Skin of body (tissue), 2 donors: ENCODE results near the gene MYB. TPM values are rescaled to one million over a fixed set of nuclear protein-coding genes. Genes with fewer than 3 reads are reported as not detected.

Source experiments
- DNase-seq: peaks from one replicate; lab custom pipeline; 2025; lab: John Stamatoyannopoulos, UW
- total RNA-seq: library from RNA; depleted of rRNA; stranded (reverse); fragments of >200 nt; gene quantifications from one replicate; pipeline ENCODE4 v1.2.3, GENCODE V29; 2014

Gene MYB
- total RNA-seq, 1 donor from 2014 or later = 7.8 TPM

DNA sequence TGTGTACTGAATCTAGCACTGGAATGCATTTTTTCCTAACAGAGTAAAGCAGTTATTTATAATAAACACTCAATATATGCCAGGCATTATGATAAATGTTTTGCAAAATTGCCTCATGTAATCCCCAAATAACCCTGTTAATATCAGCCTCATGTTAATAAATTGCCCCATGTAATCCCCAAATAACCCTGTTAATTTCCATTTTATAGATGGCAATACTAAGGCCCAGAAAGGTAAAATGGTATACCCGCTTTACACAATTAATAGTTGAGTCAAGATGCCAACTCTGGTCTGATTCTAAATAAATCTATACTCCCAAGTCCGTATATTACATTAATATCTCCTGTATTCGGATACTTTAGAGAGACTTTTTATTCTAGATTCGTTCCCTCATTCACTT, 6.3 kb downstream of the MYB start:
- DNase-seq = no peak

DNA sequence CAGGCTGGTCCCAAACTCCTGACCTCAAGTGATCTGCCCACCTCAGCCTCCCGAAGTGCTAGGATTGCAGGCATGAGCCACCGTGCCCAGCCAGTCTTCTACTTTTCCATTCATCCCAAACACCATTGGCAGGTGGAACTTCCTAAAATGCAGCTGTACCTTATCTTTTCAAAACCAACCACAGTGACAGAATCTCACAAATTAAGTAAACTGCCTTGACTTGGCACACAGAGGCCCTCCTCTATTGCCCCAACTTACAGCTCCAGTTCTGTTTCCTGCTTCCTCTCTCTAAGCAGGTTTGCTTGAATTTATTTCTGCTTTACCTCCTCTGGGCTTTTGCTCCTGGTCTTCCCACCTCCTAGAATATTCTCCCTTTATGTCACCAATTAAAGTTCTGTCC, 7.6 kb downstream of the MYB start:
- no peak for DNase-seq

DNA sequence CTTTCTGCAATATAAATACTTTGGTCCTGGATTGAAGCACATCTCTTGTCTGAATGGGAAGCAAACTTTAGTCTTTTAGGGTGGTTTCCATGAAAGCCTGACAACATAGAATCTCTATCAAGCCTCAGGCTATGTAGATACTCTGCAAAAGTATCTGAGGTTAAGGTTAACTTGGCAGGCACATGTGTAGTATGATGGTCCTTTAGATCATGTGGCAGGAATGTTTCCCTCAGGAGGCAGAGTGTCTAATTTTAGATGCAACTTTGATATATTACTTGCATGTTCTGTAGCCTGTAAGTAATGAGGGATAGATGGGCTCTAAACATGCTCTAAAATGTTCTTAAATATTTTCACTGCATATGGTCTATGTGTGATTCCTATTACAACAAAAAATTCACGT, 8.2 kb downstream of the MYB start:
- DNase-seq = no peak

DNA sequence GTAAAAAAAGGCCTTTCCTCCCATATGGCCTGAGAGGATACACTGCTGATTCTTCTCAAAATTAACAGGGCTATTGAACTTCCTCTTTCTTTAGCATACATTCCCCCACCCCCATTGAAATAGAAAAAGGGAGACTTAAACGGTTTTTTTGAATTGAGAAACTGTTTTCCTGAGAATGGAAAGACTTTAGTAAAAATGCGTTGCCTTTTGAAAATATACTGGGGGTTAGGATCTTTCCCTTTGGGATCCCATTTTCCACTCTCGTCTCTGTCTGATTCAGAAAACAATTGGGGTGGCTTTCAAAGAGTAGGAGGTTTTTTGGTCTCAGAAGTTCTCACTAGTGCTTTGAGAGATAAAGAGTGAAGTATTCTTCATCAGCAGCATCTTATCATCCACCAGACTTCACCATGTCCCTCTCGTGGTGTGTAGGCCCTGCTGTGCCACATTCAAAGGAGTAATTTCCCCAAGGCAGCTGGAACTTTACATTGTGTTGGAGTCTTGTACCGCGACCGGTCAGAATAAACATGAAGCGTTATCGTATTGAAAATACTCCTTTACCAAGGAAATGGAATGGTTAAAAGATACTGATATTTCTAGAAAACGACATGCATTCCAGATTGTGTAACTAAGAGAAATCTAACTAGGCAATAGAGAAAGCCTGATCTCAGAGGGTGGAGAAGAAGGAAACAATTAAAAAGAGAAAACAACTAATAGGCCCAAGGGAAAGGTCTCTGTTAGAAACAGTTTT, 10.6 kb downstream of the MYB start:
- no peak for DNase-seq

DNA sequence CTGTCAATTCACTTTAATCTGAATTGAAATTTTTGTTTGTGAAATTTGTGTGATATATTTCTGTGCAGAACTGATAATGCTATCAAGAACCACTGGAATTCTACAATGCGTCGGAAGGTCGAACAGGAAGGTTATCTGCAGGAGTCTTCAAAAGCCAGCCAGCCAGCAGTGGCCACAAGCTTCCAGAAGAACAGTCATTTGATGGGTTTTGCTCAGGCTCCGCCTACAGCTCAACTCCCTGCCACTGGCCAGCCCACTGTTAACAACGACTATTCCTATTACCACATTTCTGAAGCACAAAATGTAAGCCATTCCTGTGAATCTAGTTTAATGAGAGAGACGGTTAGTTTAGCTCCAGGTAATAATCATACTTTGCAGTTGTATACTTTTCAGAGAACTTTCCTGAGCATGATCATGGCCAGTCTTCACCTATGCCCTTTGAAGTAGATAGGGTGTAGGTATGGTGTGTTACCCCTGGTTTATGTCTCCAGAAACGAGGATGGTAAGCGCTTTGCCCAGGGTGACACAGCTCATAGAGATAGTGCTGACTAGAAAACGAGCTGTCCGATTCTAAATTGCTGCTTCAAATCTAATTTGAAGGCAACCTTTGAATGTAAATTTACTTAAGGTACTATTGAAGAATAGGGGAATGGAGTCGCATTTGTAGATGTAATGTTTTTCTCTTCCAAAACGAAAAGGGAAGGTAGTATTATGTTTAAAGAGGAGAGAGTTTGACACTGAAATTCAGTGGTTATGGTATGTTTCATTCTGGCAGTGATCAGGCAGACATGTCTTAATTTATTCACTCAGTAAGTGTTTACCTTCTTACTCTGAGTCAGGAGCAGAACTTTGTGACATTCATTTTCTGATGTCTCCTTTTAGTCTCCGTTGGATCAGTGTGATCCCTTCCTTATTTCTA, 11.4 kb downstream of the MYB start:
- no peak for DNase-seq

DNA sequence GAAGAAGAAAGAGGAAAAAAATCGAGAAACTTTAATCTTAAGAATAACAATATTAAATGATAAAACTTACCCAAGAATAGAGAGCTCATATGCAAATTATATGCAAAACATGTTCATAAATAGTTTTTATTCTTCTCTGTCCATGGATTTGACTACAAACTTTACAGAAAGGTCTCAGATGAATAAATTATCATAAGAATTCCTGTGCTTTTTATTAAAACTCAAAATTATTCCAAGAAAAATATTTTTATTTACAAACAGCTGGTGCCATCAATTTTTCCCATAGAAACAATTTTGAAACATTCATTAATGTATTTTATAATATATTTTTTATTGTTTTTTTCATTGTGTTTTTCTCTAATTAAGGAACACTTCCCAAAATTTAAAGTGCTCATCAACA, 12.1 kb downstream of the MYB start:
- no peak for DNase-seq

DNA sequence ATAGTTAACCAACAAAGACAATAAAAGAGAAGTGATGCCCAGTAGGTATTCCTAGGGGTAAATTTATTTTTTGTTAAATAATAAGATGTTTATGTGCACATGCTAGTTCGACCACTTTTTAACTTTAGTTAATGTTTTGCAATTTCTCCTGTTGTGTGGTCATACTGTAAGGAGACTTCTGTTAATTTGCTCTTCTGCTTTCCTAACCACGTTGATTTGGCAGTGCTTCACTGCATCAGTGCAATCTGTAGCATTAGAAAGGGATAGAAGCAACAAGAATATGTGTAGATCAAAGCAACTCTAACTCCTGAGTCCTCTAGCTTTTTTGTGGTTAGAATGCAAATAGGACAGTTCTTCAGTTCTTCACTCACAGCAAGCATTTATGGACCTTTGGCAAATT, 13.9 kb downstream of the MYB start:
- no peak for DNase-seq

DNA sequence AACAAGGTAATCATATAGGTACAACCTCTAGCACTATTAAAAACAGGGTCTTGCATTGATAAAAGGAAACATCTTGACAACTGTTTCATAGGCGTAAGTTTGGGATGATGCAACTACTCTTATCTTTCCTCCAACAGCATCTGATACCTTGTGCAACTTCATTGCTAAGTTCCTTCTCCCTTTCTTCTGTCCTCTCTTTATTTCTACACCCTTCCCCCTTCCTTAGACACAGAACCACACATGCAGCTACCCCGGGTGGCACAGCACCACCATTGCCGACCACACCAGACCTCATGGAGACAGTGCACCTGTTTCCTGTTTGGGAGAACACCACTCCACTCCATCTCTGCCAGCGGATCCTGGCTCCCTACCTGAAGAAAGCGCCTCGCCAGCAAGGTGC, 14.4 kb downstream of the MYB start:
- DNase-seq = no peak

DNA sequence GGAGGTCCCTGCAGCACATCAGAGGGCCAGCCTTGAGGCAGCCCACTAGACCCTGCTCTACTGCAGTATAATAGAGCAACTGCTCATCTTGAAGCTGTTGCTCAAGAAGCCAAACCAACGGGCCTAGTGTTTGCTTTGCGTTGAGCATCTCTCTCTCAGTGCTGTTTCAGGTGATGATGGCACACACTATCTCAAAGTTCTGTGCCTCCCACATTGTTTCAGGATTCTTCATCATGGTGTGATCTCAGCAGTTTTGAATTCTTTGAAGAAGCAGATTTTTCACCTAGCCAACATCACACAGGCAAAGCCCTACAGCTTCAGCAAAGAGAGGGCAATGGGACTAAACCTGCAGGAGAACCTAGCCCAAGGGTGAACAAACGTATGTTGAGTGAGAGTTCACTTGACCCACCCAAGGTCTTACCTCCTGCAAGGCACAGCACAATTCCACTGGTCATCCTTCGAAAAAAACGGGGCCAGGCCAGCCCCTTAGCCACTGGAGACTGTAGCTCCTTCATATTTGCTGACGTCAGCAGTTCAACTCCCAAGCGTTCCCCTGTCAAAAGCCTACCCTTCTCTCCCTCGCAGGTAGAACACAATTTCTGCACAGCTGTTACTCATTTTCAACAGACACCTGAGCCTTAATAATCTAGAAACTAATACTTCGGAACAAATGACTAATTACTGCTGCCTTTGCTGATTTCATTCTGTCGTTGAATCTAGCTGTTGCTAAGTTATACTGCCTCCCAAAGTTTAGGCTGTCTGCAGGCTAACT, 15.8 kb downstream of the MYB start:
- DNase-seq = no peak

DNA sequence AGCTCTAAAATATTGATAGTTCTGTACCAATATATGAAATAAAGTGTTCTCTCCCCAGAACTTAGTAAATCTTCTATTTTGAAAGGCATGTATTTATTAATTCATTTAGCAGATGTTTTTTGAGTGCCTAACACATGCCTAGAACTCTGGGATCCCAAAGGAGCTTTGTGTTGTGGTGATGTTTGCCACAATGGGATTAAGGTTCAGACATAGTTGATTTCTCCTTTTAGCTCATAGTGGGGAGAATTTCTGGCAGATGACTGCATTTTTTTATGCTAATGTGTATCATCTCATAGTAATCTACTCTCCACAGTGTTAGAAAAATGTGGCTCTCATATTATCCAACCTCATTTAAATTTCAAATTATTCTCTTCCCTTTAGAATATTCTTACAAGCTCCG, 21.7 kb downstream of the MYB start:
- no peak for DNase-seq

DNA sequence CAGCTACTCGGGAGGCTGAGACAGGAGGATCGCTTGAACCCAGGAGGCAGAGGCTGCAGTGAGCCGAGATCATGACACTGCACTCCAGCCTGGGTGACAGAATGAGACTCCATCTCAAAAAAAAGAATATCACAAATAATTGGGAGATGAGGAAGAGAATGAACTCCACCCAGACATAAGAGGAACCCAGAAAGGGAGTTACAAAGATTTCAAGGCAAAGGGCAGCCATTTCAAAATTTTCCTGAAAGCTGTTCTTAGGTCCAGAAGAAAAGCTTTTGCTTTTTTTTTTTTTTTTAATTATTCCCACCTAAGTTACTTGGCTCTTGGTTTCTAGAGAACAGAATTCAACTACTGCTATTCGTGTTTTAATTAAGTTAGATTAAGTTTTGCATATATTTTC, 23.8 kb downstream of the MYB start:
- no peak for DNase-seq

DNA sequence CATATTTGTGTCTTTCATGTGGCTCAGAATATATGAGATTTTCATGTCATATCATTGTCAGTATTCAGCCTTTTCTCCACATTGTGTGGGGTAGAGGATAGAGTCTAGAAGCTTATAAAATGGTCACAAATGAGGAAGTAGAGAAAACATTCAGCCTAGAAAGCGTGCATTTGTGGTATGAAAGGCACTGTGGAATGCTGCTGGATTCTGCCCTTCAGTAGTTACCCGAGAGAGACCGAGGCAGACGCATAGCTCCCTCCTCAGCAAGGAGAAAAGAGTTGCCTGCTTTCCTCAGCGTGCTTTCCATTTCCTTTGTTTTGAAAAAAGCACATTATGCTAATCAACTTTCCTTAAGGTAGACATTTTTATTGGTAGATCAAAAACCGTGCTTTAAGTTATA, 28.7 kb downstream of the MYB start:
- no peak for DNase-seq

DNA sequence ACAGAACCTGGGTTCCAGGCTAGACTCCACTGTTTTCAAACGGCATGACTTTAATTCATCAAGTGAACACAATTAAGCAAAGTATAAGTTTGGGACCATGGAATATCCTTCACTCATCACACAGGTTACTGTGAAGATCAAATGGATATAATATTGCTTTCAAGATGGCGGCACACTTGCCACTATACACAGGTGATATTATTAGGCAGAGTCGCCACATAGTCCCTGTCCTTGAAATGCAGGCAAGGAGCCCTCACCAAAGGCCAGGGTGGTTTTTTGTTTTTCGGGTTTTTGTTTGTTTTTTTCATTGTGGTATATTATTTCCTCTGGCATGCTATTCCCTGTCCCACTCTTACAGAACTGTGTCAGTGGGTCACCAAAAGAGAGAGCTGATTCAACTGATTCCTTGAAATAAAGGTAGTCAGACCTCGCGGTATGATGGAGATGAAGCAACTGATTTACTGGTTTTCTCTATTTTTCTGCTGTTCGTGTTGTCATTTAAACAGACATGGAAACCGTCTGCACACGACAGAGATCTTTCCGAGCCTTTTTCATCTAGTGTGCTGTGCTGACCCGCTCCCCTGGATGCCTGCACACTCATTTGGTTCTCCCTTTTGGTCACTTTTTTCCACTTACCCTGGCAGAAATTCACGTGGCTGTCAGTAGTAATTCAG, 29.7 kb downstream of the MYB start:
- no peak for DNase-seq

DNA sequence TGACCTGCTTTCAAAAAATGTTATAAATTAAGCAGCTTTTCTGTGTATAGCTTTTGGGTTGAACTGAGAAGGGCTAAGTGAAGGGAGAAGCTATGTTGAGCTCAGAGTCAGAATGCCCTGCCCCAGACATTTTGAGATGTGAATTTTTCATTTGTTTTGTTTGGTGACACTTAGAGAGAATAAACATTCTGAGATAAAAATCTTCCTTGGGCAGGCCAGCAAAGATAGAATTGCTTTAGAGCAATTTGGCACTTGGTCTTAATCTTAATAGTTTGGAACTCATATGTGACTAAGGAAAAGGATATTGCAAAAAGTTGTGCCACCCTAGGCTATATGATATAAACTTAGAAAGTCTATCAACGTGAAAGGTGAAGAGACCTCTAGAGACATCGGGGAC, 30.2 kb downstream of the MYB start:
- DNase-seq = no peak

DNA sequence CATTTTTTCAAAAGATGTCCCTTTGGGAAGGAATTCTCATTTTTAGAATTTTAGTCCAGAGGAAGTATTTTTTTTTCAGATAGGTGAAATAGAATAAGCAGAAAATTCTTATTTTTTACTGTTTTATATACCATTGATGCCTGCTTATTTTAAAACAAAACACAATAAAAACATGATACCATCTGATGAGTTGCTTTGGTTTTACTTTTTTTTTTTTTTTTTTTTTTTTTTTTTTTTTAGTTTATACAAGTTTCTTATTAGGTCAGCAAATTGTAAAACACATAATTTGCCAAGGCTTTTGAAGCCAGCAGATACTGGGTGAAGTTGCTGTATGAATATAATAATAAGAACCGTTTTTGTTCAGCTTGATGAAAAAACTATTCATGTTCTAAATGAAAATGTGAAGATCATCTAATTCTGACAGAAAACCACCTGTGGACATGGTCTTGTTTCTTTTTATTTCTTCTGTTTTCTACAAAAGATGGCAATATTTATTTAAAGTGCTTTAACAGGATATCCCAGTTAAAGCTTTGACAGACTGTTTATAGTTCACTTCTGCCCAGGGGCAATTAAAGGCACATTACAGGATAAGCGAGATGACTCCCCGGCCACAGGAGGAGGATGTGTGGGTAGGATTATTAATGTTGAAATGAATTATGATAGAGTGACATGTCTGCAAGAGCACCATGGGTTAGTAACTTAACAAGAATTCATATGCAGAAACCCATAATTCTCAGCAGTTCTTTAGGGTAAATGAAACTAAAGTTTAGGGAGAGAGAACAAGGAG, 31.1 kb downstream of the MYB start:
- no peak for DNase-seq

DNA sequence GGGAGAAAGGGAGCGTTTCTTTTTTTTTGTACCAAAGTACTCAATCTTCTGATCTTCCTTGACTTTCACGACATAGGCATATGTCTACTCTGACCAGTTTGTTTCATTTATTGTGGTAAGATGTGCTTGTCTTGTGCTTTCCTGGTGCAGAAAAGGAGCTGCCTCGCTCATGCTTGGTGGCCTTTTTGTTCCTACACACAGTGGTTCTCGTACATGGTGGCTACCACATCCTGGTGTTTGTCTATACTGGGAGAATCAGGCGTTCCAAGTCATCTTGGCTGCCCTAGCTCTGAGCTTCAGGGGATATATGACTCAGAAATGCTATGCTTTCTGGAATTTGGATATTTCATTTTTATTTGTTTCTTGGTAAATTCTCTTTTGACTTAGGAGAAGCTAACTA, 31.8 kb downstream of the MYB start:
- DNase-seq = no peak

DNA sequence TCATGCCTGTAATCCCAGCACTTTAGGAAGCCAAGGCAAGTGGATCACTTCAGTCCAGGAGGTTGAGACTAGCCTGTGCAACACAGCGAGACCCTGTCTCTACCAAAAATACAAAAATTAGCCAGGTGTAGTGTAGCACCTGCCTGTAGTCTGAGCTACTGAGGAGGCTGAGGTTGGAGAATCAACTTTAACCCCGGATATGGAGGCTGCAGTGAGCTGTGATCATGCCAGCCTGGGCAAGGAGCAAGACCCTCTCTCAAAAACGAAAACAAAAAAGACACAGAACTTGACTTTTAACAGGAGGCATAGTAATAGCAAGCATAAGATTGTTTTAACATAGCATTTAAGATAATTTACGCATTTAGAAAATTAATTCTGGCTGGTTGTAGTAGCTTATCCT, 32.5 kb downstream of the MYB start:
- no peak for DNase-seq

DNA sequence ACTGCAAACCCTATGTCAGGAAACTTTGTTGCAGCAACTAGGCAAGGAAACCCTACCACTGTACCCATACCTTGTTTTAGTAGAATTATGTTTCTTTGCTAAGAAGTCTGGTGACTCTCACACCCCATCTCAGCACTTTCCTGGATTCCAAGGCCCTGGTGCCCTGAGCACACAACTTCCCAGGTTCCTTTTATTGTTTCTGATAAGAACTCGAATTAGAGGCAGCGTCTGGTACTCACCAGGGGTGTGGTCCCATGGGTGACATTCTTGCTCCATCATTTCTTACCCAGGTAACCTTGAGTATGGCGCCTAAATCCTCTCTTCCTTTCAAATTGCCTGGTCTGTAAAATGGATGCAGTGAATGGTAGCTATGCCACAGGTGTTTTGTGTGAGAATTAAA, 34.1 kb downstream of the MYB start:
- no peak for DNase-seq

DNA sequence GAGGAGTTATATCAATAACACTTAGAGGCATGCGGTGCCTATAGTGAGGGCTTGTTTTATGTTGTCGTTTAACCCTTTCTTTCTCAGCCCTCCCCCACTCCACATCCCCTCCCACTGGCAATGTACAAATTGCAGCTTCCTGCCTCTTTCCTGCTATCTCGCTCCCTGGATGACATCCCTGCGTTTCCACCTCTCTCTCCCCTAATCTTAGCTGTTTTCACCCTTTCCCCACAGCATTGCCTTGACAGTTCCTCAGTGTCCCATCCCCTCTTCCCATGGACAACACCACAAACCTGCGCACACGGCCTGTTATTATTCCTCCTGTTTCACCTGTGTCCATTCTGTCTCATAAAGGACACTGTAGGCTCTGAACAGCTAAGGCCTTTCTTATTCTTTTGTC, 34.5 kb downstream of the MYB start:
- no peak for DNase-seq

DNA sequence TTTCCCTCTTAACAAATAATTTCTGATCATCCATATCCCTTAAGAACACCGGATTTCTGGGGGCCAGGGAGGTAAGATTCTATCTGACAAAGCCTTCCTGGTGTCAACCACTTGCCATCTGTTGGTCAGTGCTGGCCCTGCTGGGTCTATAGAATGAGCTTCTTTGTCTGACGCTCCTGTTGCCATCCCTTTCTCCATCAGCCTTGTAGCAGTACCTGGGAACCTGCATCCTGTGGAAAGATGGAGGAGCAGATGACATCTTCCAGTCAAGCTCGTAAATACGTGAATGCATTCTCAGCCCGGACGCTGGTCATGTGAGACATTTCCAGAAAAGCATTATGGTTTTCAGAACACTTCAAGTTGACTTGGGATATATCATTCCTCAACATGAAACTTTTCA, 36.6 kb downstream of the MYB start:
- DNase-seq = no peak

DNA sequence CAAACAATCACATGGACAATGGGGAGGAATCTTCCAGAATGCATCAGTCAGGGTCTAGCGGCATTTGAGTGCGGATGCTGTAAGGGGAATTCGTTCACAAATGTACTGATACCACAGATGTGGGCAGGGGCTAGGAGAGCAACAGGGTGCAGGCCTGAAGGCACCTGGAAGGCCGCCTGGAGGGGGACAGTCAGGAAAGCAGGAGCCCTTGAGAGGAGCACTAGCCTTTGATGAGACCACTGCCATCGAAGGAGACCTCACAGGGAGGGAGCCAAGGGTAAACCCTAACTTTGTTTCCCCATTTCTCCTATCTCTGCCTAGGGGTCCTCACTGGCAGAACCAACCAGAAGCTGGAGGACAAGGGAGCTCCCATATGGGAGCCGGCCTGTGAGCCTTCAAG, 38.2 kb downstream of the MYB start:
- no peak for DNase-seq
